ENCODE data around the gene ELAVL2.

ELAVL2 gene

DNA sequence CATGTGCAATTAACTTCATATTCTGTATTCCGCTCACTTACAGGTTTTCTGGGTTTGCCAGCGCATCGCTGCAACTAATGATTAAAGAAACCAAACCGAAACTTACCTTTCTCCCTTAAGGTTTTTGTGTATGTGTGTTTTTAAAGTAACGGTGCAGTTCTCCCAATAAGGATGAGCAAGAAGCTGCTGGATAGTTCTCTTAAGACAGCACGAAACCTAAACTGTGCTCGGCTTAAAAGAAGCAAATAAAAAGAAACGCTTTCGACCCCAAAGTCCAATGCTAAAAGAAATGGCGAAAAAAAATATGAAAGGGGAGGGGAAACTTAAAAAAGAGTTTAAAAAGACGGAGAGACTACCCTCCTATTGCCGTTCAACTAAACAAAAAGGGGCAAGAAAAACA lies 340 bp downstream of the ELAVL2 start:
- Histone ChIP-seq H3K27me3 (replicated peaks; ENCODE audit: insufficient read depth, low read length) (no peaks in the 10 kb centered on the region), H3K9me2 (replicated peaks; ENCODE audit: insufficient read depth, low read length) (no peaks in the 10 kb centered on the region), H3K27ac (ENCODE audit: low read length) (no peak overlapping the region), H3K9ac (ENCODE audit: low read length) (no peak overlapping the region), H3K36me3 (replicated peaks; ENCODE audit: insufficient read depth, low read length) (no peaks in the 10 kb centered on the region), H2AFZ (ENCODE audit: low read length) (no peak overlapping the region), H3K79me2 (ENCODE audit: low read length) (no peaks in the 10 kb centered on the region), H4K20me1 (ENCODE audit: insufficient read depth, low read length) (no peaks in the 10 kb centered on the region), H3K4me1 (ENCODE audit: low read length) (no peaks in the 10 kb centered on the region), H3K9me3 (replicated peaks; ENCODE audit: insufficient read depth, low read length) (no peaks in the 10 kb centered on the region), H3F3A (ENCODE audit: insufficient read depth, low read length) (no peaks in the 10 kb centered on the region), H3K4me3 (ENCODE audit: low read length) (no peak overlapping the region), H3K4me2 (ENCODE audit: low read depth, low read length) (no peak overlapping the region)
- DNase-seq, result no peak
- no peak for TF ChIP-seq EZH2 (optimal IDR thresholded peaks at IDR 0.05; ENCODE audit: low read depth, low read length)
- TF ChIP-seq, protein P1, sequence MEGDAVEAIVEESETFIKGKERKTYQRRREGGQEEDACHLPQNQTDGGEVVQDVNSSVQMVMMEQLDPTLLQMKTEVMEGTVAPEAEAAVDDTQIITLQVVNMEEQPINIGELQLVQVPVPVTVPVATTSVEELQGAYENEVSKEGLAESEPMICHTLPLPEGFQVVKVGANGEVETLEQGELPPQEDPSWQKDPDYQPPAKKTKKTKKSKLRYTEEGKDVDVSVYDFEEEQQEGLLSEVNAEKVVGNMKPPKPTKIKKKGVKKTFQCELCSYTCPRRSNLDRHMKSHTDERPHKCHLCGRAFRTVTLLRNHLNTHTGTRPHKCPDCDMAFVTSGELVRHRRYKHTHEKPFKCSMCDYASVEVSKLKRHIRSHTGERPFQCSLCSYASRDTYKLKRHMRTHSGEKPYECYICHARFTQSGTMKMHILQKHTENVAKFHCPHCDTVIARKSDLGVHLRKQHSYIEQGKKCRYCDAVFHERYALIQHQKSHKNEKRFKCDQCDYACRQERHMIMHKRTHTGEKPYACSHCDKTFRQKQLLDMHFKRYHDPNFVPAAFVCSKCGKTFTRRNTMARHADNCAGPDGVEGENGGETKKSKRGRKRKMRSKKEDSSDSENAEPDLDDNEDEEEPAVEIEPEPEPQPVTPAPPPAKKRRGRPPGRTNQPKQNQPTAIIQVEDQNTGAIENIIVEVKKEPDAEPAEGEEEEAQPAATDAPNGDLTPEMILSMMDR (IDR thresholded peaks at IDR 0.05; ENCODE audit: low read length), result no peak
- no peak for TF ChIP-seq EZH2phosphoT487 (IDR thresholded peaks at IDR 0.05; ENCODE audit: low read length)

DNA sequence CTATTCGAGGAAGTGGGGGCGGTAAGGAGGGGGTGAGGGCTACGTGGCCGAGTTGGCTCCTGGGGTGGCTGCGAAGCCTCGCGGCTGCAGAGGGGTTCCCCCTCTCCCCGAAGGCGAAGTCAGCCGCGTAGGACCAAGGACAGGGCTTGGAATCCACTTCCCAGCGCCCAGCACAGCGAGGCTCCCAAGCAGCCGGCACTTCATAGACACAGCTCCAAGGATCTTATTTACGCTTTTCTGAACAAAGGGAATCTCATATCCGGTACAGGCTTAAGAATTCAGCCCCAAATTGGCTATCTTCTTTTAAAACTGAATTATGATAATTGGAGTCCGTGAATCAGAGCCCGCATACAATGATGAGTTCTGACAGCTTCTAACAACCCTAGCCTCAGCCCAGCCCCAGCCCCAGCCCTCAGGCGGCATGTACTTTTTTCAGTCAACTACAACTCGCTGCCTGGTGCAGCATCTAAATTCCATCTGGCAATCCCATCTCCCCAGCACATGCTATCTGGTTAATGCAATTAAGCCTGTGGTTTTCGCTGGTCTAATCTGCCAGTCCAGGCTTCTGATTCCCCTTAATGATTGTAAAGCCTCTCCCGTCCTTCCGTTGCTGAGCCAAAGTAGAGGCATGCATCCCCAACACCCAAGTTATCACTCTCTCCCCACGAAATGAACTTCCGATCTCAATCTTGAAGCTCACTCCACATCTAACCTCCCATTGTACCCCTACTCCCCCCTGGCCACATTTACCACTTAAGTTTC lies 1.0 kb downstream of the ELAVL2 start:
- DNase-seq, result no peak
- Histone ChIP-seq H3K9me3 (replicated peaks; ENCODE audit: insufficient read depth, low read length) (no peaks in the 10 kb centered on the region), H2AFZ (ENCODE audit: low read length) (no peak overlapping the region), H3K79me2 (ENCODE audit: low read length) (no peaks in the 10 kb centered on the region), H3K9ac (ENCODE audit: low read length) (no peak overlapping the region), H3K27ac (ENCODE audit: low read length) (no peak overlapping the region), H4K20me1 (ENCODE audit: insufficient read depth, low read length) (no peaks in the 10 kb centered on the region), H3K4me1 (ENCODE audit: low read length) (no peaks in the 10 kb centered on the region), H3K4me2 (ENCODE audit: low read depth, low read length) (no peak overlapping the region), H3K27me3 (replicated peaks; ENCODE audit: insufficient read depth, low read length) (no peaks in the 10 kb centered on the region), H3K36me3 (replicated peaks; ENCODE audit: insufficient read depth, low read length) (no peaks in the 10 kb centered on the region), H3K9me2 (replicated peaks; ENCODE audit: insufficient read depth, low read length) (no peaks in the 10 kb centered on the region), H3K4me3 (ENCODE audit: low read length) (no peak overlapping the region), H3F3A (ENCODE audit: insufficient read depth, low read length) (no peaks in the 10 kb centered on the region)
- TF ChIP-seq EZH2 (optimal IDR thresholded peaks at IDR 0.05; ENCODE audit: low read depth, low read length) (no peak), EZH2phosphoT487 (IDR thresholded peaks at IDR 0.05; ENCODE audit: low read length) (no peak)
- TF ChIP-seq, protein P1 (IDR thresholded peaks at IDR 0.05; ENCODE audit: low read length), result no peak

DNA sequence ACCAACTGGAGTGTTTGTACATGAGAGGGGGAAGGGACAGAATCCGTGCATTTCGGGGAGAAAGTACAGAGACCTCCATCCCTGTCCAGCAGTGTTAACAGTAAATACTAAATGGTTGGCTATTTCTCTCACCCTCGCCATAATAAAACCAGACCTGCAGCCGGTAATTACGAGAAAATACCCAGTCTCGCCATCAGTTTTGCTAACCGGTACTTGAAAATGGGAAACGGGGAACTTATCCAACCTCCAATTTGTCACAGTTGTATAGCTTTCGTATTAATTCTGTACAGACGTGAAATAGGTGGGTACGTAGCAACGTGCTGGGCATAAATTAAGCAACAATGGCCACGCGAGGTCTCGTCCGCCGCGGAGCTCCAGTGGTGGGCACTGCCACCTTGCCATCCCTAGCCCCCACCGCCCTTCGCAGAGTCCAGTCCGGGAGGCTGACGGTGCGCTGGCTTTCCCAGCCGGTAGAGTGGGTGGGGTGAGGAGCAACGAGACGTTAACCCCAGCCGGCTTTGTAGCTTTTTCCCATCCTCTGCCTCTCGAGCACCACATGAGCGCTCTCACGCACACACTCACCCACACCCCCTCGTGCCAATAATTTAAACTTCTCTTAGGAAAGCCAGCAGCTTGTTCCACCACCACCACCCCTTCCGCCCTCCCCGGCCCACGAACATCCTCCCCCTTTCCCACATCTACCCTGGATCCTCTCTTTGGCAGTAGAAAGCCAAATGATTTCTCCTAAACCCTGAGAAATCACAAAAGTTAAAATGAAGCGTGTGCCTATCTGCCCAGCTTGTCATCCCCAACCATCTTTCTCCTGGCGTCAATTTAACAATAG lies 1.8 kb downstream of the ELAVL2 start:
- no peaks in the 10 kb centered on the region for H3F3A ChIP-seq (ENCODE audit: insufficient read depth, low read length)
- no peaks in the 10 kb centered on the region for H3K9me3 ChIP-seq (replicated peaks; ENCODE audit: insufficient read depth, low read length)
- no peaks in the 10 kb centered on the region for H3K4me1 ChIP-seq (ENCODE audit: low read length)
- H3K4me2 ChIP-seq (ENCODE audit: low read depth, low read length), result no peak overlapping the region
- H3K36me3 ChIP-seq (replicated peaks; ENCODE audit: insufficient read depth, low read length), result no peaks in the 10 kb centered on the region
- TF ChIP-seq, protein P1 (IDR thresholded peaks at IDR 0.05; ENCODE audit: low read length), result no peak
- TF ChIP-seq EZH2 (optimal IDR thresholded peaks at IDR 0.05; ENCODE audit: low read depth, low read length) (no peak), EZH2phosphoT487 (IDR thresholded peaks at IDR 0.05; ENCODE audit: low read length) (no peak)
- H3K27ac ChIP-seq (ENCODE audit: low read length), result no peak overlapping the region
- no peaks in the 10 kb centered on the region for H4K20me1 ChIP-seq (ENCODE audit: insufficient read depth, low read length)
- no peaks in the 10 kb centered on the region for H3K79me2 ChIP-seq (ENCODE audit: low read length)
- no peak overlapping the region for H3K9ac ChIP-seq (ENCODE audit: low read length)
- no peaks in the 10 kb centered on the region for H3K27me3 ChIP-seq (replicated peaks; ENCODE audit: insufficient read depth, low read length)
- H3K4me3 ChIP-seq (ENCODE audit: low read length), result no peak overlapping the region
- no peak overlapping the region for H2AFZ ChIP-seq (ENCODE audit: low read length)
- no peak for DNase-seq
- H3K9me2 ChIP-seq (replicated peaks; ENCODE audit: insufficient read depth, low read length), result no peaks in the 10 kb centered on the region
